Inflammatory macrophage (primary cell): ENCODE measurements around the gene EFCAB6.
A peak's percentile ranks its signal among the peaks of the same experiment; 100 is the strongest.

Experiments used
- DNase-seq, 2 donors: peaks; one replicate each; pipeline ENCODE4 v3.0.0-alpha.2; 2020 to 2022
- total RNA-seq, 18 experiments: gene quantifications; one replicate each; lab custom pipeline; 2026; ENCODE audit warnings: mixed read lengths in 6 of 18, inconsistent platforms in 2 of 18; lab: John Stamatoyannopoulos, UW

The EFCAB6 gene
- 0.12 to 1.1 (median 0.41) reads per million in 18 experiments for total RNA-seq

DNA sequence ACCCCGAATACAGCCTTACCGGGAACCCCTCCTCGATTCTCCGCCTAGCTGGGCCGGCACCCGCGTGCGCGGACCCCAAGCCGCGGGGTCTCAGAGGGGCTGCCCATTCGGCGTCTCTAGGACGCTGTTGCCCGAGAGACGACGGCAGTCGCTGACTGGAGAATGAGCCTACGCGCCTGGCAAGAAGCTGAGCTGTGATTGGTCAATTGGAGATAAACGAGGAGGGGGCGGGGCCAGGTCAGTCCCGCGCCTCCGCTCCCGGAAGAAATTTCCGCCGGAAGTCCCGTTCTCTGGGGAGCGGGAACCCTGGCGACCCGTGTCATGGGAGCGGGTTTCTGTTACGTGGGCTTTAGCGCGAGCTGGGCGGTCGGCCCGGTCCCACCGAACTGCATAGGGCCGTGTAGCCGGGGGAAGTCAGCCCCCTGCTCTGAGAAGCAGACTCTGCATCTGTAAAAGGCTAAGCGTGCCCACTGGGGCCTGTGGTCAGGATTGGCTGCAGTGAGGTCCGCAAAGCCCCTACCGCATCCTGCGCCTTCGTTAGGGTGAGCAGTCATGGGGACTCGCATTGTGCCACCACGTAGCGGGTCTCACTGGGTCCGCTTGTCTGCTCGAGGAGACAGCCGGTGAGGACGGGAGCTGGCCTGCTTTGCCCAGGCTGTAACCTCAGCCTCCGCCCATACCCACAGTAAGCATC, at the start of gene EFCAB6:
Gene EFCAB6, minus strand, starts transcription at position 157 of the 694 bp plus-strand sequence. CDS start 29,987 bp downstream, outside the sequence.
- peak; percentile 94 to 97 for DNase-seq

DNA sequence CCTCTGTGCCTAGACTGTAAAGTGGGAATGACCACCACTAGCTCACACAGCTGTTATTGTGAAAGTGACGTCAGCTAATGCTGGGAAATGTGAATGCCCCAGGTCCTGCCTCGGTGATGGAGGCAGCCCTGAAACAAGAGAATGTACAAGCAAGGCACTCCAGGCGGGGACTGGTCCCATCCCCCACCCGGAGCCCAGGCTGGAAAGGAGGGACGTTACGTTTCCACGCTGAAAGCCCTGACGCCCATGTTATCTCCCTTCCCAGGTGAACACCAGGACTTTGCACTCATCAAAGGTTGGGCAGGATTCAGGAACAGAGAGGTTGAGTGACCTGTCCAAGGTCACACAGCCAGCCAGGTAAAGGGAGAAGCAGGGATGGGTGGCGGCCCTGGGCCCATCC, 49.4 kb upstream of the EFCAB6 start:
- no peak for DNase-seq

DNA sequence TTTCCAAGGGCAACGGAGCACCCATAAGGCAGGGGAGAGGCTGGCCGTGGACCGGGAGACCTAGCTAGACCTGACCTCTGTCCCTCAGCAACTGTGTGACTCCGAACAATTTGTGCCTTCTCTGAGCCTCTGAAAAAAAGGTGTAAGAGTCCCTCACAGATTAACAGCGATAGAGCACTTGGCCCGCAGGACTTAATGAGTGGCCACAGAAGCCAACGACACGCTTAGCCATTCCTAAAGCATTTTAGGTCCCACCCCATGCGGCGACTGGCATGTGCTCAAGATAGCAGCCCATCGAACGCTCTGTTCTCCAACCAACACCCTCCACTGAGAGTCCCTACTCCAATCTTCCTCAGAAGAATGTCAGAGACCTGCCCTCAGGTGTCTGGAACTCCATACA, 48.7 kb upstream of the EFCAB6 start:
- no peak for DNase-seq

- DNase-seq = no peak
Observed at GRCh38 chr22:43860126-43860525, 48.0 kb upstream of the EFCAB6 start.

DNA sequence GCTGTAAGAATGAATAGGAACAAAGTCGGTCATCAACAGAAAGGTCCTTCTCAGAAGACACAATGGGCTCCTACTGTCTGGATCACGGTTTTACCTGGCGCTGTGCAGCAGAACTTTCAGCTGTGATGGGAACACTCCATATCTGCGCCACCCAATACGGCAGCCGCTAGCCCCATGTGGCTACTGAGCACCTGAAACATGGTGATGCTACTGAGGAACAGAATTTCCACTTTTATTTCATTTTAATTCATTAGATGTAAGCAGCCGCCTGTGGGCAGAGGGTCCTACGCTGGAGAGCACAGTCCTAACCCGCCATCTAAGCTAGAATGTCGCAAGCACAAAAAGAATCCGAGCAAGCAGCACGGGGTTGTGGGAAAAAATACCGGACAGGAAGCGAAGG, 47.5 kb upstream of the EFCAB6 start:
- no peak for DNase-seq

DNA sequence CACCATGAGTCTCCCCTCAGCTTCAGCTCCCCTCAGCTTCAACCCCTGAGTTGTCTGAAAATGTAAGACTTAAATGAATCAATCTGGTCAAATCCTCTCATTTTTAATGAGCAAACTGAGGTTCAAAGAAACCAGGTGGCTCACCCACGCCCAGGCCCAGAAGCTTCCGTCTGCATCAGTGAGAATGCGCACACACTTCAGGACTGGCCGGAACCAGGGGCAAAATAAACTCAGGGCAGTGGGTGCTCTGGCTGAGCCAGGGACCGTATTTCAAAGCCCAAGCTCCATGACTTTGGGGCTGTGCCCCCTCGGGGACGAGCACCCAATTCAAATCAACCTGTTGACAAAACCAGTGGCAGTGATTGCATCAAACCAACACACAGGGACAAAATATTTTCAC, 47.1 kb upstream of the EFCAB6 start:
- no peak for DNase-seq

DNA sequence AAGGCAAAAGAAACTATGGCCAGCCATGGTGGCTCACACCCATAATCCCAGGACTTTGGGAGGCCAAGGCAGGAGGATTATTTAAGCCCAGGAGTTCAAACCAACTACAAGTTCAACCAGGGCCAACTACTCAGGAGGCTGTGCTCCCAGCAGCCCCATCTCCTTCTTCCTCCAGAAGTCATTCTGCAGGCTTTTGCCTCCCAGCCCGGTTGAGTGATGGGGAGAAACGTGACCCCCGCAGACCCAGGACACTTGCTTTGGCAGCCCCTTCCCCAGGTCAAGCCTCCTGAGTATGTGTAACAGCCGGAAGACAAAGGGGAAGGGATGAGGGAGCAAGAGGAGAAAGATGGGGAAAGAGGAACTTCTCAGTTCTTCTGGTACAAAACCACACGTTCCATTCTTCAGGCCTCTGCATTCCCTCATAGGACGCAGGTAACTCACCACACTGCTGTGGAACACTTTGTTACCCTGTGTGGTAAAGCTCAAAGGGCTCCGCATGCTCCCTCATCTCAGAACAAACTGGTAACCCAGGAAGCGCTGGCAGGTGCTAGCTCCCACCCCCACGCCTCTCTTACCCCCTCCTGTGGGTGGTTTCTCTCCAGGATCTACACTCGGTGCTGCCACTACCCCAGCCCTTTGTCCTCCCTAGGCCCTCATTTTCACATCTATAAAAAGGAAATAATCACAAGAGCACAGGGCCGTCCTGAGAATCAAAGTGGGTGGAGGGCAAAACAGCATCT, 46.2 kb upstream of the EFCAB6 start:
- DNase-seq = no peak

DNA sequence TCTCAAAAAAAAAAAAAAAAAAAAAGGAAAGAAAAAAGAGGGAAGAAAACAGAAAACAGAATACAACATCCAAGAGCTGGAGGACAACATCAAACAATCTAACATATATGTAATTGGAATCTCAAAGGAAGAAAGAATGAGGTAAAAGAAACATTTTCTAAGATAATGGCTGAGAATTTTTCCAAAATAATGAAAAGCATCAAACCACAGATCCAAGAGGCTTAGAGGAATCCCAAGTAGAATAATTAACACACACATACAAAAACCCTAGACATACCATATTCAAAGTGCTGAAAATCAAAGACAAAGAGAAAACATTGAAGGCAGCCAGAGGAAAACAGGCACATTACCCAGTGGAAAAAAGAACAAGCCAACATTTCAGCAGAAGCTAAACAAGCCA, 45.3 kb upstream of the EFCAB6 start:
- DNase-seq = no peak

- DNase-seq = no peak
Observed at GRCh38 chr22:43855431-43855830, 43.3 kb upstream of the EFCAB6 start.

GRCh38 chr22:43854786-43855271, 42.7 kb upstream of the EFCAB6 start:
- no peak for DNase-seq

- no peak for DNase-seq
Observed at GRCh38 chr22:43854121-43854785, 42.1 kb upstream of the EFCAB6 start.

DNA sequence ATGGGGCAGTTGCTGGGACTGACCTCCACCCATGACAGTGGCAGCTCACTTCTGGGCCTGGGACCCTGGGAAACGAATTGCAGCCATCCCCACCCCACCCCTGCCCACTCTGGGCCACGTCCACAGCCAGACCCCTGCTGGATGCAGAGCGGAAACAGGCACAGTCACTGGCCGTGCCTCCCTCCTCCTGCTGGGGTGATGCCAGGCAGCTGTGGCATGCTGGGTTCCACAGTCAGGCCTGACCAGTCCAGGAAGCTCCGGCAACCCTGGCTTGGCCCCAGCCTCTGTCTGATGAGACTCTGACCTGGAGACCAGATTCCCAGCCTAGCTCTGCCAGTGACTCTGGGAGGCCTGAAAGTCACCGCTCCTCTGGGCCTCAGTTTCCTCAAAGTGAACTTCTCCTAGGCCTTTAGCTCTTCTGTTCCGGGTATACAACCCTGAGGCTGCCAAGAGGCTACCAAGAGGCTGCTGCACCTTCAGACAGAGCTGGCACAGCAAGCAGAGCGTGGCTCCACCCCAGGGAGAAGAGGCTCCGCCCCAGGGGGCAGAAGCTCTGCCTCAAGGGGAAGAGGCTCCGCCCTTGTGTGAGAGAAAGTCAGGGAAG, 41.3 kb upstream of the EFCAB6 start:
- DNase-seq = no peak

DNA sequence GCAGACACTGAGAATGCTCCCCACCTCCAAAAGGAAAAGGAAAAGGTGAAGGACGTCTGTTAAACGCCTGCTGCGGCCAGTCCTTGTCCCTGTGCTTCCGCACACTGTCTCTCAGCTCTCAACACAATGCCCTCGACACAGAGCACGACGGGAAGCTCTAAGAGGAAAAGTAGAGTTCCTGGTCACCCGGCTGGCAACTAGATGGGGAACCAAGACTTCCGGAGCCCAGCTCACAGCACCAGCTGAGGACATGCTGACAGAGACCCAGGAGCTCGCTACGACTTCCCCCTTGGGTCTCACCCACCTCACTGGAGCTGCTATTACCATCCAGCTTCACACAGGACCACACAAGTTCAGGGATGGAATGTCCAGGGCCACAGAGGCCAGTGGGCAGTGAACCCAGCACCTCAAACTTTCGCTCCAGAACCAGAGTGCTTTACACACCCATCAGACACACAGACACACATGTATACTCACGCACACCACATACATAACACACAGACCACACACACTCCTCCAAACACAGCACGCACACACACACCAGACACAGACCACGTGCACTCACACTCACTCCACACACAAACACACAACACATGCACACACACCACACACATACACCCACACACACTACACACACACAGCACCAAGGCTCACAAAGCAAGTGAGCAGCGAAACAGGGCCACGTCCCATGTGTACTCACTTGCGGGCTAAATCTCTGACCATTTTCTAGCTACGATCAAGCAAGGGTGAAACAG, 40.6 kb upstream of the EFCAB6 start:
- peak in 1 of 2 donors; percentile 29 for DNase-seq

- DNase-seq = no peak
Observed at GRCh38 chr22:43851979-43852307, 39.8 kb upstream of the EFCAB6 start.

DNA sequence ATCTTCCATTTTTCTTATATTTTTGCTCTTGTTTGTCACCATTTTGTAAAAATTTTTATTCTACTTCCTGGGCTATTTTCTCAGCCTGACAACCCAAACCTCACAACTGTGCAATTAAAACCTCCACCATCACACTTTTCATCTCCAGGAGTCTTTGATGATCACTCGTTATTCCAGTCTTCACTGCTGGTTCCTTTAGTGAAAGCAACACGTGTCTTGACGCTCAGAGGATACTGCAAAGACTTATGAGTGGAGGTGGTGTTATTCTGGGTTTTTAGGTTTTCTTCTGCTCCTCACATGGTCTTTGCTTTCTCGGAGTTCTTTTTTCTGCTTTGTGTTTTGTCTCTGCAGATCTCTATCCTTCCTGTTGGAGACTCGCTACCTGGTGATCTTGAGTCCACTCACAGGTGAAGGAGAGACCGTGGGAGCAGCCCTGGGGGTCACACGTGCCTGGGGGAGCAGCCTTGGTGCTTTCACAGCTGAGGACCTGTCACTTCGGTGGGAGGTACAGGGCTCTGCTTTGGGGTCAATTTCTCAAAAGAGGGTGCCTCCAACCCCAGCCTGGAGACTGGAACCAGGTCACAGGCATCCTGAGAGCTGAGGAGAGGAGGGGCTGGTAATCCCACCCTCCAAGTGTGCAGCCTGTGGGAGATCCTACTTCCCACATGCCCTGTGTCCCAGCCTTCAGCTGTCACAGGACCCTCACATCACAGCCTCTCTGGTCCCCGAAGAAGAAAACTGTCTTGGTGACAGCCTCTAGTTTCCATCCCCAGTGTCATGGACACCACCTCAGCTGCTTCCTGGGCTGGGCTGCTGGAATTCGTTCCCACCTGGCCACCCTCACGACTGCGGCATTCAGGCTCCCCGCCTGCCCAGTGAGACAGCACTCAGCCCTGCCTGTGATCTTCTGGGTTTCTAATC, 39.2 kb upstream of the EFCAB6 start:
- no peak for DNase-seq

GRCh38 chr22:43850529-43850928, 38.4 kb upstream of the EFCAB6 start:
- no peak for DNase-seq

GRCh38 chr22:43849731-43850130, 37.6 kb upstream of the EFCAB6 start:
- no peak for DNase-seq

DNA sequence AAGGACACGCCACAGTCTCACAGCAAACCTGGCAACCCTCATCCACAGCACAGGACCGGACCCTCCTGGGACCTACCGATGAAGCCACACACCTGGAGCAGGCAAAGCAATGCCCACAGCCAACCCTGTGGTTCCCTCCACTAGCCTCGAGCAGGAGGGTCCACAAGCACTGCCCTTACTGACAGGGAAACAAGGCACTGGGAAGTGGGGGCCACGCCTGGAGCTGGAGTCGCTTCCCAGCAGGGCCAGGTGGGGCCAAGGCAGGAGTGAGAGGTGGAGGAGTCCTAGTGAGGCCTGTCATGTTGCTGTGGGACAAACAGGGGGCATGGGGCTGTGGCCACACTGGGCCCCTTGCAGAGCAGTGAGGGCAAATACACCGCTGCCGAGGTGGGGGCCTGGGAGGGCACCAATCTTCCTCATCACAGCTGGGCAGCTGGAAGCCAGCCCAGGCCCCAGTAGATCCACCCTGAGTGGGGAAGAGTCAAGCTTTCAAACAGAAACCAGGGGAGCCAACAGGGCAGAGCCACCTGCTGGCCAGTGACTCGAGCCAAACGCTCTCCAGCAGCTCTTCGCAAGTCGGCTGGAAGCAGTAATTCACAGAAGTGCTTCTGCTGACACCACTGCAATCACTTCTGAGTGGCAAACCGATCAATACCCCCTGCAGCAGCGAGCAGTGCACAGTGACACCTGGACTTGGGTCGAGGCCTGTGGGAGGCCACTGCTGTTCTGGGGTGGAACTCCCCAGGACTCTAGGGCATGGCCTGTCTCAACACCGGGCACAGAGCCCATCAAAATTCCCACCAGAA, 36.5 kb upstream of the EFCAB6 start:
- no peak for DNase-seq

DNA sequence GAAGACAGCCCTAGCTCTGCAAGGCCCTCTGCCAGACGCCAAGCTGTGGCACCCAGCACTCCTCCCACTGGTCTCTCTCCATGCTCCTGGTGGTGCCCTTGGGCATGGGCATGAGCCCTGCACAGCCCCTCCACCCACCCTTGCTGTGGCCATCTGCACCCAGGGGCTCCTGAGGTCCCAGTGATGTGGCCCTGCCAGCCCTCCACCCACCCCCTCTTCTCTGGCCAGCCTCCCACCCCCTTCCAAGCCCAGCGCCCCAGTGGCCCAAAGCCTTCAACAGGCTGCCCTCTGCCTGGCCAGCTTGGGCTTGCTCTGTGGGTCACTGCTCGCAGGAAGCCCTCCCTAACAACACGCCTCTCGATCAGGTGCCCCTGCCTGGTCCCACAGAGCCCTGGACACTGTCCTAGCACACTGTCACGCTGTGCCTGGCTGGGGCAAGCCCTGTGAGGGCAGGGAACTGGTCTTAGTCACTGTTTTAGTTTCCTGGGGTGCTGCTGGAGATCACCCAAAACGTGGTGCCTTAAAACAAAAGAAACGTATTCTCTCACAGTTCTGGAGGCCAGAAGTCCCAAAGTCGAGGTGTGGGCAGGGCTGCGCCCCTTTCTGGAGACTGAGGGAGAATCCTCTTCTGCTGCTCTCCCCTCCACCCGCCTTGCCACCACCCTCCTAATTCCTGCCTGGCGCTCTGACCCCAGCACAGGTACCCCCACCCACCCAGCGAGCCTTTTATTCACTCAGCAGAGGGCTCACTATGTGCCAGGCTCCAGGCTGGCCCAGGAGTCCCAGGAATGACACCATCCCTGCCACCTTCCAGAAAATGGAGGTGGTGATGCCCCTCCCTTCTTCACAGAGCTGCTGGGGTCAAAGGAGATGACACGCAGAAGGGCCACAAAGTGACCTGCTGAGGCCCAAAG, 35.5 kb upstream of the EFCAB6 start:
- DNase-seq = no peak
